A673 (cell line): Measurements from ENCODE around the gene RAB26. TPM values are rescaled to one million over a fixed set of nuclear protein-coding genes. Genes with fewer than 3 reads are reported as not detected.

ENCODE experiments used
- BruUV-seq: library from RNA; stranded (reverse); fragments of 400-500 nt; replicated peaks from 2 replicates; lab custom pipeline; 2021; lab: Mats Ljungman, UMichigan
- CTCF ChIA-PET: fragments of 300-600 bp; sonication (Branson Sonifier 250); formaldehyde crosslinking; loops from one replicate; lab custom pipeline; 2022; ENCODE audit warnings: antibody characterized with exemption; lab: Charles Lee
- POLR2A ChIA-PET: fragments of 300-600 bp; sonication (Branson Sonifier 250); formaldehyde crosslinking; loops from one replicate; lab custom pipeline; 2022; ENCODE audit warnings: antibody characterized with exemption; ENCODE audit not compliant: low non-redundant PET; lab: Charles Lee
- DNase-seq: peaks from one replicate; pipeline ENCODE4 v3.0.0-alpha.2; 2015; ENCODE audit warnings: low spot score
- H3K27ac ChIP-seq: fragments of 200-600 bp; sonication (generic); 2 replicates; pipeline ENCODE4 v1.5.1; 2016; ENCODE audit warnings: mixed run types, low read depth, mild to moderate bottlenecking, mixed read lengths, antibody characterized with exemption, low read length; ENCODE audit not compliant: poor library complexity, severe bottlenecking
- H3K27me3 ChIP-seq: fragments of 200-600 bp; sonication (generic); replicated peaks from 2 replicates; pipeline ENCODE4 v1.6.1; 2017; ENCODE audit warnings: mixed run types, low read depth, mild to moderate bottlenecking, mixed read lengths, antibody characterized with exemption, low read length; ENCODE audit not compliant: insufficient read depth, poor library complexity
- H3K36me3 ChIP-seq: fragments of 200-600 bp; sonication (generic); 2 replicates; pipeline ENCODE4 v1.6.1; 2016; ENCODE audit warnings: mixed run types, mild to moderate bottlenecking, mixed read lengths, antibody characterized with exemption, low read length; ENCODE audit not compliant: insufficient read depth, poor library complexity, severe bottlenecking
- H3K4me1 ChIP-seq: fragments of 200-600 bp; sonication (generic); 2 replicates; pipeline ENCODE4 v1.6.1; 2017; ENCODE audit warnings: mixed run types, mild to moderate bottlenecking, mixed read lengths, antibody characterized with exemption, low read length; ENCODE audit not compliant: insufficient read depth, poor library complexity, severe bottlenecking
- H3K4me3 ChIP-seq: fragments of 200-600 bp; sonication (generic); 2 replicates; pipeline ENCODE4 v1.5.1; 2016; ENCODE audit warnings: low read depth, mixed run types, mild to moderate bottlenecking, mixed read lengths, low read length; ENCODE audit not compliant: poor library complexity, severe bottlenecking
- H3K9me3 ChIP-seq: fragments of 200-600 bp; sonication (generic); 2 replicates; pipeline ENCODE4 v1.6.1; 2016; ENCODE audit warnings: mixed run types, low read depth, mild to moderate bottlenecking, mixed read lengths, antibody characterized with exemption, low read length; ENCODE audit not compliant: poor library complexity, severe bottlenecking
- CTCF ChIP-seq: fragments of 300-800, 200-600 bp; sonication (generic); conservative IDR thresholded peaks from 2 replicates; pipeline ENCODE4 v1.5.1; 2017; ENCODE audit warnings: low read depth, mild to moderate bottlenecking, antibody characterized with exemption, low read length, moderate library complexity, mixed read lengths
- EZH2 ChIP-seq: fragments of 200-600 bp; sonication (generic); IDR thresholded peaks from 2 replicates; pipeline ENCODE4 v1.6.1; 2017; ENCODE audit warnings: borderline replicate concordance, low read depth, mild to moderate bottlenecking, mixed read lengths, antibody characterized with exemption, low read length; ENCODE audit not compliant: poor library complexity, severe bottlenecking
- intact Hi-C: fragments of 100-400 bp; cut with micrococcal nuclease; formaldehyde crosslinking; loops from one replicate; pipeline ENCODE4 v1.10.0; 2022; ENCODE audit not compliant: unreplicated experiment
- total RNA-seq: library from RNA; stranded (reverse); gene quantifications from 2 replicates; pipeline ENCODE4 v1.2.3, GENCODE V29; 2021

Gene RAB26
- total RNA-seq, 1 experiment from 2014 or later, result 0.49 TPM

GRCh38 chr16:2157480-2158261 lies 9.2 kb downstream of the RAB26 start:
- no TSS peak for BruUV-seq
- Histone ChIP-seq H3K36me3 (peaks cover 23% of the 10 kb centered on the region), H3K27me3 (no peaks in the 10 kb centered on the region), H3K4me3 (peak overlapping the region; percentile 91), H3K4me1 (peaks cover 34% of the 10 kb centered on the region), H3K9me3 (no peaks in the 10 kb centered on the region), H3K27ac (peak overlapping the region; percentile 64)
- ChIA-PET CTCF (interaction anchor here (0.6 kb wide), 1 partner anchor 17 kb away, joined by 3 read pairs; no protein-coding TSS in a partner anchor), POLR2A (no interaction called here)
- no peak for DNase-seq
- TF ChIP-seq CTCF, result no peak
- no peak for TF ChIP-seq EZH2
- intact Hi-C loops, result loop anchor here (5.0 kb wide), 1 partner anchor 65 kb away; the partner anchor contains the start of gene E4F1

- TF ChIP-seq EZH2 (no peak), CTCF (no peak)
- no TSS peak for BruUV-seq
- DNase-seq, result no peak
- Histone ChIP-seq H3K27ac (peak overlapping the region; percentile 62), H3K4me1 (peaks cover 29% of the 10 kb centered on the region), H3K27me3 (no peaks in the 10 kb centered on the region), H3K9me3 (no peaks in the 10 kb centered on the region), H3K36me3 (peaks cover 17% of the 10 kb centered on the region), H3K4me3 (no peak overlapping the region)
- POLR2A ChIA-PET, result no interaction called here
- CTCF ChIA-PET, result interaction anchor here (0.6 kb wide), 1 partner anchor 18 kb away, joined by 3 read pairs; no protein-coding TSS in a partner anchor
- intact Hi-C loops, result loop anchor here (5.0 kb wide), 1 partner anchor 64 kb away; the partner anchor contains the start of gene E4F1
Measured at GRCh38 chr16:2158262-2158638, 9.8 kb downstream of the RAB26 start.

GRCh38 chr16:2159175-2159838 lies 10.9 kb downstream of the RAB26 start:
- Histone ChIP-seq H3K9me3 (no peaks in the 10 kb centered on the region), H3K27me3 (no peaks in the 10 kb centered on the region), H3K27ac (peak overlapping the region; percentile 62), H3K4me3 (no peak overlapping the region), H3K4me1 (peaks cover 29% of the 10 kb centered on the region), H3K36me3 (peaks cover 6% of the 10 kb centered on the region)
- ChIA-PET POLR2A (no interaction called here), CTCF (interaction anchor here (1.1 kb wide), 1 partner anchor 19 kb away, joined by 3 read pairs; no protein-coding TSS in a partner anchor)
- TF ChIP-seq EZH2 (no peak), CTCF (no peak)
- no TSS peak for BruUV-seq
- peak; percentile 38 for DNase-seq
- intact Hi-C loops, result loop anchor here (5.0 kb wide), 1 partner anchor 63 kb away; the partner anchor contains the start of gene E4F1
